Measurements from ENCODE around the gene GBA2. TPM values are rescaled to one million over a fixed set of nuclear protein-coding genes. Genes with fewer than 3 reads are reported as not detected.

The GBA2 gene
- total and polyA plus RNA-seq, 8 donors, result 26.5 to 210 (median 56.6) TPM

- Histone ChIP-seq H3K4me1 (no peaks in the 10 kb centered on the region), H3K27ac (peak overlapping the region in 2 of 5 donors; percentile 4 to 97), H3K36me3 (peaks cover 96 to 100% (median 100%) of the 10 kb centered on the region in 4 donors), H3K27me3 (no peaks in the 10 kb centered on the region), H3K4me3 (no peak overlapping the region), H3K9me3 (no peaks in the 10 kb centered on the region)
- intact Hi-C loops (cut with DNase I; ENCODE audit: low total_unique reads), result no loop called here
- no peak for DNase-seq
- 77 to 87% (median 81%) methylated on average over 8 of the region's 8 CpGs for WGBS, 5 donors
- TF ChIP-seq CTCF (IDR thresholded peaks at IDR 0.05) (no peak), EP300 (IDR thresholded peaks at IDR 0.05) (no peak), POLR2A (IDR thresholded peaks at IDR 0.05) (no peak)
Measured at GRCh38 chr9:35705372-35705771, 43.7 kb downstream of the GBA2 start.

- no peak overlapping the region for H3K4me3 ChIP-seq
- H3K27ac ChIP-seq, result peak overlapping the region in 2 of 5 donors; percentile 3 to 97
- no peaks in the 10 kb centered on the region for H3K4me1 ChIP-seq
- DNase-seq, result no peak
- no peak for TF ChIP-seq POLR2A (IDR thresholded peaks at IDR 0.05)
- intact Hi-C loops (cut with DNase I; ENCODE audit: low total_unique reads), result no loop called here
- no peaks in the 10 kb centered on the region for H3K9me3 ChIP-seq
- no peaks in the 10 kb centered on the region for H3K27me3 ChIP-seq
- 93 to 97% (median 96%) methylated on average over 24 to 26 of the region's 26 CpGs for WGBS, 5 donors
- peaks cover 99 to 100% (median 100%) of the 10 kb centered on the region in 4 donors for H3K36me3 ChIP-seq
Measured at GRCh38 chr9:35703906-35704672, 44.9 kb downstream of the GBA2 start.

- H3K27ac ChIP-seq, result peak overlapping the region in 1 of 5 donors; percentile 97
- H3K9me3 ChIP-seq, result no peaks in the 10 kb centered on the region
- no peaks in the 10 kb centered on the region for H3K27me3 ChIP-seq
- peaks cover 99 to 100% (median 100%) of the 10 kb centered on the region in 4 donors for H3K36me3 ChIP-seq
- DNase-seq, result no peak
- TF ChIP-seq POLR2AphosphoS5 (IDR thresholded peaks at IDR 0.05) (no peak), CTCF (IDR thresholded peaks at IDR 0.05) (no peak), EP300 (IDR thresholded peaks at IDR 0.05) (no peak), POLR2A (IDR thresholded peaks at IDR 0.05) (no peak)
- WGBS, 5 donors, result 95 to 98% (median 95%) methylated on average over 7 of the region's 7 CpGs
- H3K4me3 ChIP-seq, result no peak overlapping the region
- intact Hi-C loops (cut with DNase I; ENCODE audit: low total_unique reads), result no loop called here
- H3K4me1 ChIP-seq, result peaks cover 0 to 6% (median 4%) of the 10 kb centered on the region in 4 donors
Measured at GRCh38 chr9:35702696-35703095, 46.3 kb downstream of the GBA2 start.

GRCh38 chr9:35700942-35701341, 48.1 kb downstream of the GBA2 start:
- TF ChIP-seq EP300 (IDR thresholded peaks at IDR 0.05) (no peak), POLR2A (IDR thresholded peaks at IDR 0.05) (no peak), CTCF (IDR thresholded peaks at IDR 0.05) (no peak), POLR2AphosphoS5 (IDR thresholded peaks at IDR 0.05) (no peak)
- no peak for DNase-seq
- Histone ChIP-seq H3K4me3 (no peak overlapping the region), H3K4me1 (peaks cover 16 to 24% (median 21%) of the 10 kb centered on the region in 4 donors), H3K27ac (peak overlapping the region in 1 of 5 donors; percentile 97), H3K36me3 (peaks cover 91 to 100% (median 95%) of the 10 kb centered on the region in 4 donors), H3K27me3 (no peaks in the 10 kb centered on the region), H3K9me3 (no peaks in the 10 kb centered on the region)
- intact Hi-C loops (cut with DNase I; ENCODE audit: low total_unique reads), result no loop called here

- H3K4me1 ChIP-seq, result peaks cover 24 to 33% (median 28%) of the 10 kb centered on the region in 4 donors
- H3K4me3 ChIP-seq, result no peak overlapping the region
- DNase-seq, result no peak
- TF ChIP-seq CTCF (IDR thresholded peaks at IDR 0.05) (no peak), EP300 (IDR thresholded peaks at IDR 0.05) (no peak), POLR2AphosphoS5 (IDR thresholded peaks at IDR 0.05) (no peak)
- H3K9me3 ChIP-seq, result no peaks in the 10 kb centered on the region
- H3K27ac ChIP-seq, result peak overlapping the region in 2 of 5 donors; percentile 96 to 97
- no peaks in the 10 kb centered on the region for H3K27me3 ChIP-seq
- WGBS, 5 donors, result 83 to 91% (median 87%) methylated on average over 11 of the region's 11 CpGs
- intact Hi-C loops (cut with DNase I; ENCODE audit: low total_unique reads), result no loop called here
- H3K36me3 ChIP-seq, result peaks cover 82 to 93% (median 88%) of the 10 kb centered on the region in 4 donors
Measured at GRCh38 chr9:35700031-35700430, 49.0 kb downstream of the GBA2 start.
